Transverse colon (tissue), 4 donors: ENCODE data around the gene STK33.

Experiments
- EP300 ChIP-seq: sonication (generic); formaldehyde crosslinking; IDR thresholded peaks from one replicate; pipeline ENCODE4 v1.6.1; 2017; ENCODE audit warnings: antibody characterized with exemption, low read depth
- POLR2A ChIP-seq: fragments of 450-650 bp; IDR thresholded peaks from one replicate; pipeline ENCODE4 v1.6.1; 2016; ENCODE audit warnings: antibody characterized with exemption, mild to moderate bottlenecking, moderate library complexity
- POLR2AphosphoS5 ChIP-seq, 3 donors: sonication (generic); formaldehyde crosslinking; IDR thresholded peaks; one replicate each; pipeline ENCODE4 v1.6.1; 2016; ENCODE audit warnings: antibody characterized with exemption in 3 of 3
- TF ChIP-seq, protein P1 (sequence below), 5 experiments: fragments of 200-600 bp in 3 of 5; fragments of 450-650 bp in 2 of 5; sonication (generic) in 3 of 5; IDR thresholded peaks; 1 replicate in 2 of 5; 2 replicates in 3 of 5; pipeline ENCODE4 v1.5.1; 2016 to 2017; ENCODE audit warnings: antibody characterized with exemption in 5 of 5, inconsistent platforms in 3 of 5, mild to moderate bottlenecking in 2 of 5, moderate library complexity in 1 of 5

DNA sequence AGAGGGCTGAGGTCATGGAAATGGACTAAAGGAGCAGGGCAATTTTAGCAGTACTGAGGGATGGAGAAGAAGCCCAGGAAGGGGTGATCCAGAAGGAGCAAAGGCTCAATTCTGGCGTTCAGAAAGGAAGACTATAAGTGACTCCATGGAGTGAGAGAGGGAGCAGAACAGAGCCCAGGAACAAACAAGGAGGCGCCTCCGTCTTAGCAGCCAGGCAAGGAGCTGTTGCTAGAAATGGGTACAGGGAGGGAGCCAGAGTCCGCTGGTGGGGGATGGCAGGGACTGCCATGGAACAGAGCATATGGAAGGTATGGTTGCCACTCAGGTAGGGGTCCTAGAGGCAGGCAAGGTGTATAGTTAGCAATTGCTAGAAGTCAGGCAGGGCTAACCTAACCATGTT, 20.5 kb upstream of the STK33 start:
- TF ChIP-seq, protein P1, sequence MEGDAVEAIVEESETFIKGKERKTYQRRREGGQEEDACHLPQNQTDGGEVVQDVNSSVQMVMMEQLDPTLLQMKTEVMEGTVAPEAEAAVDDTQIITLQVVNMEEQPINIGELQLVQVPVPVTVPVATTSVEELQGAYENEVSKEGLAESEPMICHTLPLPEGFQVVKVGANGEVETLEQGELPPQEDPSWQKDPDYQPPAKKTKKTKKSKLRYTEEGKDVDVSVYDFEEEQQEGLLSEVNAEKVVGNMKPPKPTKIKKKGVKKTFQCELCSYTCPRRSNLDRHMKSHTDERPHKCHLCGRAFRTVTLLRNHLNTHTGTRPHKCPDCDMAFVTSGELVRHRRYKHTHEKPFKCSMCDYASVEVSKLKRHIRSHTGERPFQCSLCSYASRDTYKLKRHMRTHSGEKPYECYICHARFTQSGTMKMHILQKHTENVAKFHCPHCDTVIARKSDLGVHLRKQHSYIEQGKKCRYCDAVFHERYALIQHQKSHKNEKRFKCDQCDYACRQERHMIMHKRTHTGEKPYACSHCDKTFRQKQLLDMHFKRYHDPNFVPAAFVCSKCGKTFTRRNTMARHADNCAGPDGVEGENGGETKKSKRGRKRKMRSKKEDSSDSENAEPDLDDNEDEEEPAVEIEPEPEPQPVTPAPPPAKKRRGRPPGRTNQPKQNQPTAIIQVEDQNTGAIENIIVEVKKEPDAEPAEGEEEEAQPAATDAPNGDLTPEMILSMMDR (IDR thresholded peaks at IDR 0.05), result no peak
- TF ChIP-seq POLR2A (no peak), POLR2AphosphoS5 (IDR thresholded peaks at IDR 0.05) (no peak), EP300 (no peak)
